Measurements from ENCODE around the gene KBTBD8. TPM values are rescaled to one million over a fixed set of nuclear protein-coding genes. Genes with fewer than 3 reads are reported as not detected.

The KBTBD8 gene
- total RNA-seq (ENCODE audit: low replicate concordance) = 4.8 and 5.6 TPM in 2 replicates
- long read RNA-seq, full-length matches to known transcripts = 3 of 4 reads
- long read RNA-seq, partial matches to known transcripts = 0 of 4 reads
- long read RNA-seq, other reads (novel, unspliced or antisense) = 1 of 4 reads

DNA sequence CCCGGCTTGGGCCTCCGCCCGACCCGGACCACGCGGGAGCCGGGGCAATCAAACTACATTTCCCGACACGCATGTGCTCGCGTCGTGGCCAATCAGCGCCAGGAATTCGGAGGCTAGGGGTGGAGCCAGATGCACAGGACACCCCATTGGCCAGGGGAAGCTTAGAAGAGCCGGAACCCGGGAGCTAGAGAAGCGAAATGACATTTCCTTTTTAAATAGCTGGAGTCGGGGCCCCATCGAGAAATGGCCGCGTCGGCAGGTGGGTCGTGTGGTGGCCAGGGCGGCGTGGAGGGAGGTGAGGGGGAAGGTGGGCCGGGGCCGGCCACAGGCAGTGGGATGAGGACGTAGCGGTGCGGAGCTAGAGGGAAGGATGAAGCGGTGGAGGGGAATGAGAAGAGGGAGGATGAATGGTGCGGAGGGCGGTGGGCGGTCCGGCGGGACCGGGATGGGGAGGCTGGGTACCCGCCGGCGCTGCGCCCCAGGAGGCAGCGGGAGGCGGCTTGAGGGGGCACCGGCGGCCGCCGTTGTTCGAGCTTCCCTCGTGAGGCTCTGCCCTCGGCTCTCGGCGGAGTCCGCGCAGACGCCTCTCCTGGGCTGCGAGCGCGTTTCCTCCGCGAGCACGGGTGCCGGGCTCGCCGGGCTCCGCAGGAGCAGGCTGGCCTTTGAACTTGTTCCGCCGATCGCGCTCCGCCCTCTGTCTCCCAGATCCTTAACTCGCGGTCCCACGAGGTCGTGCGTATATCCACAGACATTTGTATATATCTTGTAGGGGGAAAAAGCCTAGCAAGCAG lies at the start of gene KBTBD8:
TSS of gene KBTBD8 (plus strand) at position 195 of the 791 bp plus-strand sequence. CDS start at position 244, 49 bp downstream.
- Mint-ChIP-seq H3K4me3 (peak within 1 kb of the TSS; percentile 93), H3K27ac (peak within 1 kb of the TSS; percentile 76), H3K36me3 (peaks cover 5% of the 10 kb centered on the region), H3K4me1 (ENCODE audit: unreplicated experiment) (peaks cover 3% of the 10 kb centered on the region), H3K27me3 (peaks cover 34% of the 10 kb centered on the region), H3K9me3 (no peaks in the 10 kb centered on the region)
- TF ChIP-seq, protein P1, sequence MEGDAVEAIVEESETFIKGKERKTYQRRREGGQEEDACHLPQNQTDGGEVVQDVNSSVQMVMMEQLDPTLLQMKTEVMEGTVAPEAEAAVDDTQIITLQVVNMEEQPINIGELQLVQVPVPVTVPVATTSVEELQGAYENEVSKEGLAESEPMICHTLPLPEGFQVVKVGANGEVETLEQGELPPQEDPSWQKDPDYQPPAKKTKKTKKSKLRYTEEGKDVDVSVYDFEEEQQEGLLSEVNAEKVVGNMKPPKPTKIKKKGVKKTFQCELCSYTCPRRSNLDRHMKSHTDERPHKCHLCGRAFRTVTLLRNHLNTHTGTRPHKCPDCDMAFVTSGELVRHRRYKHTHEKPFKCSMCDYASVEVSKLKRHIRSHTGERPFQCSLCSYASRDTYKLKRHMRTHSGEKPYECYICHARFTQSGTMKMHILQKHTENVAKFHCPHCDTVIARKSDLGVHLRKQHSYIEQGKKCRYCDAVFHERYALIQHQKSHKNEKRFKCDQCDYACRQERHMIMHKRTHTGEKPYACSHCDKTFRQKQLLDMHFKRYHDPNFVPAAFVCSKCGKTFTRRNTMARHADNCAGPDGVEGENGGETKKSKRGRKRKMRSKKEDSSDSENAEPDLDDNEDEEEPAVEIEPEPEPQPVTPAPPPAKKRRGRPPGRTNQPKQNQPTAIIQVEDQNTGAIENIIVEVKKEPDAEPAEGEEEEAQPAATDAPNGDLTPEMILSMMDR (conservative IDR thresholded peaks at IDR 0.05) = no peak
- DNase-seq (ENCODE audit: extremely low spot score, unreplicated experiment) = peak; percentile 99

DNA sequence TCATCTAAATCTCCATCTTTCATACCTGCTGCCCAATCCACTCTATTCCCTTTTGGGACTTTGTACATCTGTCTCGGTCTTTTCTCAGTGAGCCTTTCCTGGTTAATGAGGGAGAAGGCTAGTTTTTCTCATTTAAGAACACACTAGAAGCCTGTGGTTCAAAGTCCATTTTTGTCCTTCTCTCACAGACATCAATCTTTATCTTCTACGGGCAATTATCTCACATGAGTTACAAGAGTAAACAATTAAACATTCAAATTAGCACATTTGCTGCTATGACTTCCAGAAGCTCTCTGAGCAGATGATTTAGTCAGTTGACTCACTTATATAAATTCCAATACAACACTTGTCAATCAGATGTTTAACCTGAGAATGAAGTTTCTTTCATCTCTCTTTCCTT lies 49.3 kb upstream of the KBTBD8 start:
- TF ChIP-seq, protein P1 (conservative IDR thresholded peaks at IDR 0.05) = no peak
- peaks cover 3% of the 10 kb centered on the region for H3K27me3 Mint-ChIP-seq
- H3K27ac Mint-ChIP-seq = no peak overlapping the region
- H3K9me3 Mint-ChIP-seq = no peaks in the 10 kb centered on the region
- H3K4me3 Mint-ChIP-seq = no peak overlapping the region
- no peaks in the 10 kb centered on the region for H3K36me3 Mint-ChIP-seq
- DNase-seq (ENCODE audit: extremely low spot score, unreplicated experiment) = no peak
- H3K4me1 Mint-ChIP-seq (ENCODE audit: unreplicated experiment) = no peaks in the 10 kb centered on the region

- Mint-ChIP-seq H3K4me1 (ENCODE audit: unreplicated experiment) (no peaks in the 10 kb centered on the region), H3K36me3 (no peaks in the 10 kb centered on the region), H3K27ac (no peak overlapping the region), H3K4me3 (no peak overlapping the region), H3K9me3 (no peaks in the 10 kb centered on the region), H3K27me3 (peaks cover 3% of the 10 kb centered on the region)
- TF ChIP-seq, protein P1 (conservative IDR thresholded peaks at IDR 0.05) = no peak
- DNase-seq (ENCODE audit: extremely low spot score, unreplicated experiment) = no peak
Measured at GRCh38 chr3:66949898-66950297, 48.2 kb upstream of the KBTBD8 start.

GRCh38 chr3:66952357-66952756 lies 45.8 kb upstream of the KBTBD8 start:
- Mint-ChIP-seq H3K36me3 (no peaks in the 10 kb centered on the region), H3K9me3 (no peaks in the 10 kb centered on the region), H3K4me1 (ENCODE audit: unreplicated experiment) (no peaks in the 10 kb centered on the region), H3K27me3 (peaks cover 5% of the 10 kb centered on the region), H3K27ac (no peak overlapping the region), H3K4me3 (no peak overlapping the region)
- no peak for DNase-seq (ENCODE audit: extremely low spot score, unreplicated experiment)
- TF ChIP-seq, protein P1 (conservative IDR thresholded peaks at IDR 0.05) = no peak

- Mint-ChIP-seq H3K4me3 (no peak overlapping the region), H3K27me3 (peaks cover 9% of the 10 kb centered on the region), H3K4me1 (ENCODE audit: unreplicated experiment) (no peaks in the 10 kb centered on the region), H3K36me3 (no peaks in the 10 kb centered on the region), H3K9me3 (no peaks in the 10 kb centered on the region), H3K27ac (no peak overlapping the region)
- TF ChIP-seq, protein P1 (conservative IDR thresholded peaks at IDR 0.05) = no peak
- no peak for DNase-seq (ENCODE audit: extremely low spot score, unreplicated experiment)
Measured at GRCh38 chr3:66953934-66954445, 44.1 kb upstream of the KBTBD8 start.

Data from type B pancreatic cell (in vitro differentiated cells).